GM21360 (cell line): ENCODE data around the gene MRPS23.
"Not testable (repeated sequence)": the region's sequence is repeated elsewhere in the genome, so short reads cannot be mapped to it uniquely, and the experiment has no call there.

Experiments used
- ATAC-seq: cut with Tn5 transposase; IDR thresholded peaks from one replicate; pipeline ENCODE4 v1.9.1; 2021; ENCODE audit warnings: mild to moderate bottlenecking, moderate library complexity; ENCODE audit not compliant: unreplicated experiment

The MRPS23 gene

GRCh38 chr17:57864273-57864672 lies 14.4 kb upstream of the MRPS23 start:
- no peak for ATAC-seq

- no peak for ATAC-seq
These were observed 13.1 kb upstream of the MRPS23 start for GRCh38 chr17:57862694-57863667.

GRCh38 chr17:57861790-57862693 lies 12.2 kb upstream of the MRPS23 start:
- ATAC-seq: no peak

GRCh38 chr17:57861000-57861789 lies 11.4 kb upstream of the MRPS23 start:
- ATAC-seq: no peak

GRCh38 chr17:57860414-57860999 lies 10.7 kb upstream of the MRPS23 start:
- ATAC-seq: no peak

GRCh38 chr17:57859601-57860413 lies 10.0 kb upstream of the MRPS23 start:
- ATAC-seq: no peak

- ATAC-seq: no peak
These were observed 9.0 kb upstream of the MRPS23 start for GRCh38 chr17:57858838-57859237.

- ATAC-seq: no peak
These were observed 7.2 kb upstream of the MRPS23 start for GRCh38 chr17:57856792-57857620.

- ATAC-seq: no peak
These were observed 5.7 kb upstream of the MRPS23 start for GRCh38 chr17:57855391-57856035.

- no peak for ATAC-seq
These were observed 3.9 kb upstream of the MRPS23 start for GRCh38 chr17:57853695-57854094.

GRCh38 chr17:57852955-57853328 lies 3.1 kb upstream of the MRPS23 start:
- ATAC-seq: no peak

- ATAC-seq: no peak
These were observed 2.5 kb upstream of the MRPS23 start for GRCh38 chr17:57852092-57852954.

- no peak for ATAC-seq
These were observed 526 bp downstream of the MRPS23 start for GRCh38 chr17:57849163-57849873.

- not testable (repeated sequence) for ATAC-seq
These were observed 3.5 kb downstream of the MRPS23 start for GRCh38 chr17:57846056-57846945.

- ATAC-seq: no peak
These were observed 7.6 kb downstream of the MRPS23 start for GRCh38 chr17:57842280-57842679.

GRCh38 chr17:57839571-57839923 lies 10.3 kb downstream of the MRPS23 start:
- no peak for ATAC-seq
